ENCODE measurements around the gene BICDL1. TPM values are rescaled to one million over a fixed set of nuclear protein-coding genes. Genes with fewer than 3 reads are reported as not detected.

The BICDL1 gene
- total and polyA plus RNA-seq, 3 donors from 2014 or later = 41.4 to 131 (median 78.3) TPM

GRCh38 chr12:120090626-120091295, 101.7 kb downstream of the BICDL1 start:
- no peaks in the 10 kb centered on the region for H3K36me3 ChIP-seq (ENCODE audit: low read depth, missing control alignments)
- no peak overlapping the region for H3K27ac ChIP-seq
- no peaks in the 10 kb centered on the region for H3K9me3 ChIP-seq
- WGBS, 2 donors = 87 to 93% methylated on average over 15 to 19 of the region's 19 CpGs
- TF ChIP-seq POLR2A (IDR thresholded peaks at IDR 0.05) (no peak), CTCF (IDR thresholded peaks at IDR 0.05) (no peak)
- intact Hi-C loops (cut with DNase I; ENCODE audit: low total_unique reads) = no loop called here
- peaks cover 6% of the 10 kb centered on the region for H3K4me1 ChIP-seq
- no peak overlapping the region for H3K4me3 ChIP-seq
- no peaks in the 10 kb centered on the region for H3K27me3 ChIP-seq
- no peak for DNase-seq

DNA sequence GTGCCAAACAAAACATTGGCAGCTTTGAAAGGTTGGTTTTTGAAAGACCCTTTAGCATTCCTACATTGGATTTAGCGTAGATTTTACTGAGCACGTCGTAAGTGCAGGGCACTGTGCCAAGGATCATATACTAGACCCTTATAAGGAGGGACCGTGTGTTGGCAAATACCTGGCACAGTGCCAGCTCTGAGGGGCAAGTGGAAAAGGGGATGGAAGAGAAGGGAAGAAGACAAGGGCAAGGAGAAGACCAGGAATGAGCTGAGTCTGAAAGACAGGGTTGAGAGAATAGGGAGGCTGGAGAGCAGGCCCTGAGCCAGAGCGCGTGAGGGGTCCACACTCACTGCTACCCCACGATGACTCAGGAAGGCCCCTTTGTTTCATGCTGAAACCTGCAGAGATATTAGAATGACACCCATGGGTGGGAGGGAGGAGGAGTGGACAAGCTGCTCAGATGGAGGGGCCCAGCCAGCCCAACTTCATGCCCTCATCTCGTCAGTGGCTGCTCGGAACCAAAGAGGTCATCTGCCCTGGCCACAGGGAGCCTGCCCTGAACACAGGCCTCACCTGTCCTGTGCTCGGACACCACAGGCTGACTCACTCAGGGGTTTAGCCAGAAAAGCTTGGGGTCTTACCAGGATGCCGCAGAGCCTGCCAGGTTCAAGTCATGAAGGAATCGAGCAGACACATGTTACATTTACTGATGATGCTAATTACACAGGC, 102.5 kb downstream of the BICDL1 start:
- H3K36me3 ChIP-seq (ENCODE audit: low read depth, missing control alignments) = no peaks in the 10 kb centered on the region
- H3K4me1 ChIP-seq = peaks cover 2% of the 10 kb centered on the region
- no peaks in the 10 kb centered on the region for H3K27me3 ChIP-seq
- no peaks in the 10 kb centered on the region for H3K9me3 ChIP-seq
- no peak for TF ChIP-seq POLR2A (IDR thresholded peaks at IDR 0.05)
- TF ChIP-seq CTCF (IDR thresholded peaks at IDR 0.05) = no peak
- no peak overlapping the region for H3K4me3 ChIP-seq
- intact Hi-C loops (cut with DNase I; ENCODE audit: low total_unique reads) = no loop called here
- no peak overlapping the region for H3K27ac ChIP-seq
- whole genome bisulfite sequencing, 2 donors = 83 to 85% methylated on average over 10 to 12 of the region's 12 CpGs
- no peak for DNase-seq

DNA sequence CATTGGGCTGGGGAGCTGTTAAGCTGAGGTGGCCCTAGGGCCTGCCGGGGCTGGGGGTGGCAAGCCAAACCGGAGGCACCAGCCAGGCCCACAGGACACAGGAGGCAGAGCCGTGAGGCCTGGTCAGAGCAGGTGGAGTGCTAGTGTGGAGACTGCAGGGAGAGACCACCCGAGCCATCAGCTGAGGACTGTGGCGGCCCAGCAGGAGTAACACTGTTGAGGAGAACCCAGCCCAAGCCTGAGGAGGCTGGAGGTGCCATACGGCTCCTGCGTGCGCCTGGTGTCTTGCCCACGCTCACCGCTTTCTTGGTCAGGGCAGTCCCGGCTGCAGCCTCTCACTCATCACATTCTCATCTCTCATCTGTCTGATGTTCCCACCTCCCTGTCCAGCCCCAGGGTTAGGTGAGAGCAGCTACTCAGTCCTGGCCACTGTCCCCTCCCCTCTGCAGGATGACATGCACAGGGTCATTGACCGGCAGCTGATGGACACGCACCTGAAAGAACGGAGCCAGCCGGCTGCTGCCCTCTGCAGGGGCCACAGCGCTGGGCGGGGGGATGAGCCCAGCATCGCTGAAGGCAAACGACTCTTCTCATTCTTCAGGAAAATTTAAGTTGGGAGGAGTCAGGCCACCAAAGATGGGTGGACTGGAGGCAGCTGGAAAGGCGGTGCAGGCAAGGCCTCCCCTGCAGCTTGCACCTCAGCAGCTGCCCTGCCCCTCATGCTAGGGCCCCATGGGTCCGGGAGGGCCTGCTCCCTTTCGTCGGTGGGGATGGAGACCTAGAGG, 103.7 kb downstream of the BICDL1 start:
- Histone ChIP-seq H3K27me3 (no peaks in the 10 kb centered on the region), H3K27ac (no peak overlapping the region), H3K4me3 (no peak overlapping the region), H3K36me3 (ENCODE audit: low read depth, missing control alignments) (no peaks in the 10 kb centered on the region), H3K9me3 (no peaks in the 10 kb centered on the region), H3K4me1 (no peaks in the 10 kb centered on the region)
- no peak for DNase-seq
- WGBS, 2 donors = 88 to 90% methylated on average over 13 to 23 of the region's 23 CpGs
- intact Hi-C loops (cut with DNase I; ENCODE audit: low total_unique reads) = no loop called here
- TF ChIP-seq CTCF (IDR thresholded peaks at IDR 0.05) = no peak
- TF ChIP-seq POLR2A (IDR thresholded peaks at IDR 0.05) = no peak

GRCh38 chr12:120093336-120093591, 104.2 kb downstream of the BICDL1 start:
- intact Hi-C loops (cut with DNase I; ENCODE audit: low total_unique reads) = no loop called here
- no peaks in the 10 kb centered on the region for H3K4me1 ChIP-seq
- H3K36me3 ChIP-seq (ENCODE audit: low read depth, missing control alignments) = no peaks in the 10 kb centered on the region
- TF ChIP-seq POLR2A (IDR thresholded peaks at IDR 0.05) = no peak
- no peak for TF ChIP-seq CTCF (IDR thresholded peaks at IDR 0.05)
- no peak overlapping the region for H3K27ac ChIP-seq
- H3K9me3 ChIP-seq = no peaks in the 10 kb centered on the region
- H3K27me3 ChIP-seq = no peaks in the 10 kb centered on the region
- 74% methylated on average over 4 of the region's 4 CpGs; no CpG with 5 or more reads in 1 of the 2 donors for WGBS, 2 donors
- H3K4me3 ChIP-seq = no peak overlapping the region
- DNase-seq = no peak

Measured in testis (tissue), 3 donors.